PC-9 (cell line): ENCODE measurements around the gene CDK5. TPM values are rescaled to one million over a fixed set of nuclear protein-coding genes. Genes with fewer than 3 reads are reported as not detected.

Experiments used
- BruUV-seq: library from RNA; stranded (reverse); fragments of 400-500 nt; replicated peaks from 2 replicates; lab custom pipeline; 2021; lab: Mats Ljungman, UMichigan
- CTCF ChIA-PET: fragments of 300-600 bp; sonication (Branson Sonifier 250); formaldehyde crosslinking; loops from one replicate; lab custom pipeline; 2022; ENCODE audit warnings: antibody characterized with exemption; lab: Charles Lee
- POLR2A ChIA-PET: fragments of 300-600 bp; sonication (Branson Sonifier 250); formaldehyde crosslinking; loops from one replicate; lab custom pipeline; 2022; ENCODE audit warnings: antibody characterized with exemption; ENCODE audit not compliant: unreplicated experiment; lab: Charles Lee
- DNase-seq, 2 experiments: peaks; one replicate each; pipeline versions ENCODE4 v3.0.0 to v3.0.0-alpha.2; 2015 to 2022; ENCODE audit warnings: mixed read lengths in 1 of 2
- H2AFZ ChIP-seq: fragments of 200-600 bp; sonication (generic); 2 replicates; pipeline ENCODE4 v1.8.1; 2017; ENCODE audit warnings: antibody characterized with exemption
- H3F3A ChIP-seq: fragments of 200-600 bp; sonication (generic); 2 replicates; pipeline ENCODE4 v1.8.1; 2017; ENCODE audit warnings: antibody characterized with exemption, mild to moderate bottlenecking, low read depth; ENCODE audit not compliant: insufficient read depth
- H3K27ac ChIP-seq: fragments of 200-600 bp; sonication (generic); 2 replicates; pipeline ENCODE4 v1.6.1; 2016; ENCODE audit warnings: mixed run types
- H3K27me3 ChIP-seq: fragments of 200-600 bp; sonication (generic); 2 replicates; pipeline ENCODE4 v1.6.1; 2016; ENCODE audit warnings: low read depth, mixed run types; ENCODE audit not compliant: insufficient read depth
- H3K36me3 ChIP-seq: fragments of 200-600 bp; sonication (generic); 2 replicates; pipeline ENCODE4 v1.6.1; 2016; ENCODE audit warnings: low read depth, mixed run types
- H3K4me1 ChIP-seq: fragments of 200-600 bp; sonication (generic); replicated peaks from 2 replicates; pipeline ENCODE4 v1.6.1; 2016; ENCODE audit warnings: mixed run types; ENCODE audit not compliant: insufficient read depth
- H3K4me2 ChIP-seq: fragments of 200-600 bp; sonication (generic); 2 replicates; pipeline ENCODE4 v1.6.1; 2017; ENCODE audit warnings: mixed run types
- H3K4me3 ChIP-seq: fragments of 200-600 bp; sonication (generic); 2 replicates; pipeline ENCODE4 v1.6.1; 2016; ENCODE audit warnings: mixed run types
- H3K79me2 ChIP-seq: fragments of 200-600 bp; sonication (generic); 2 replicates; pipeline ENCODE4 v1.6.1; 2017; ENCODE audit warnings: low read depth, mixed run types
- H3K9me2 ChIP-seq: fragments of 200-600 bp; sonication (generic); 2 replicates; pipeline ENCODE4 v1.8.1; 2017; ENCODE audit warnings: mild to moderate bottlenecking; ENCODE audit not compliant: insufficient read depth
- H3K9me3 ChIP-seq: fragments of 200-600 bp; sonication (generic); 2 replicates; pipeline ENCODE4 v1.8.1; 2016; ENCODE audit warnings: low read depth; ENCODE audit not compliant: insufficient read depth
- H4K20me1 ChIP-seq: fragments of 200-600 bp; sonication (generic); 2 replicates; pipeline ENCODE4 v1.8.1; 2017; ENCODE audit not compliant: insufficient read depth
- CTCF ChIP-seq: fragments of 200-600 bp; sonication (generic); conservative IDR thresholded peaks from 2 replicates; pipeline ENCODE4 v1.6.1; 2017; ENCODE audit warnings: mixed run types, antibody characterized with exemption, mild to moderate bottlenecking, moderate library complexity
- EZH2 ChIP-seq: fragments of 200-600 bp; sonication (generic); IDR thresholded peaks from 2 replicates; pipeline ENCODE4 v1.8.0; 2017; ENCODE audit warnings: antibody characterized with exemption, low read depth
- intact Hi-C: fragments of 100-400 bp; cut with micrococcal nuclease; formaldehyde crosslinking; loops from one replicate; pipeline ENCODE4 v1.10.0; 2022; ENCODE audit not compliant: unreplicated experiment
- total RNA-seq: library from RNA; stranded (reverse); gene quantifications from 2 replicates; pipeline ENCODE4 v1.2.3, GENCODE V29; 2021

CDK5 gene
- total RNA-seq, 1 experiment from 2014 or later = 45.7 TPM

DNA sequence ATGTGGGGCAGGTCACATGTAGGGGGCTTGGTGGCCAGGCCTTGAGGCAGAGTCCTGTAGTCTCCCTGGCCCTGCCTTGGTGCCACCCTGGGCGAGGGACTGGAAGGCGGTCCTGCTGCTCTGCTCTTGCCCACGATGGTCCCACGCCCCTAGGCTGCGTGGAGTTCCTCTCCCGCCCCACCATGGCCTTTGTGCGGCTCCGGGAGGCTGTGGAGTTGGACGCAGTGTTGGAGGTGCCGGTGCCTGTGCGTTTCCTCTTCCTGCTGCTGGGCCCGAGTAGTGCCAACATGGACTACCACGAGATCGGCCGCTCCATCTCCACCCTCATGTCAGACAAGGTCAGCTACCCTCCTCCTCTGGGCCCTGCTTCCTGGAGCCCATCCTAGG, 12.9 kb upstream of the CDK5 start:
- H3K4me1 ChIP-seq = no peaks in the 10 kb centered on the region
- BruUV-seq = no TSS peak
- TF ChIP-seq EZH2 (no peak), CTCF (no peak)

GRCh38 chr7:151069841-151070573, 12.3 kb upstream of the CDK5 start:
- no peak for TF ChIP-seq EZH2
- TF ChIP-seq CTCF = no peak
- no TSS peak for BruUV-seq
- H2AFZ ChIP-seq = no peak overlapping the region
- CTCF ChIA-PET = no interaction called here
- H3K9me2 ChIP-seq = no peaks in the 10 kb centered on the region
- H3K27ac ChIP-seq = no peak overlapping the region
- H3K4me1 ChIP-seq = no peaks in the 10 kb centered on the region
- H3K27me3 ChIP-seq = no peaks in the 10 kb centered on the region
- no peak overlapping the region for H3K4me3 ChIP-seq
- peaks cover 5% of the 10 kb centered on the region; the same call in 1 of the 2 replicates for H3F3A ChIP-seq
- no peak overlapping the region for H3K4me2 ChIP-seq
- intact Hi-C loops = no loop called here
- H3K9me3 ChIP-seq = no peaks in the 10 kb centered on the region
- no peak for DNase-seq
- peaks cover 24% of the 10 kb centered on the region for H3K36me3 ChIP-seq
- POLR2A ChIA-PET = interaction anchor here (0.6 kb wide), 1 partner anchor 79 kb away, joined by 6 read pairs; the partner anchor contains the start of gene NOS3
- H3K79me2 ChIP-seq = peaks cover under 1% of the 10 kb centered on the region; the same call in 1 of the 2 replicates
- peaks cover 9% of the 10 kb centered on the region for H4K20me1 ChIP-seq

More for the DNA sequence above, 12.9 kb upstream of the CDK5 start:
- intact Hi-C loops = no loop called here
- Histone ChIP-seq H3K9me3 (no peaks in the 10 kb centered on the region), H3K36me3 (peaks cover 24% of the 10 kb centered on the region), H3K4me3 (no peak overlapping the region), H3F3A (peaks cover 6% of the 10 kb centered on the region; the same call in 1 of the 2 replicates), H3K4me2 (no peak overlapping the region), H3K27me3 (no peaks in the 10 kb centered on the region), H3K9me2 (no peaks in the 10 kb centered on the region), H3K79me2 (no peaks in the 10 kb centered on the region), H4K20me1 (peaks cover 4% of the 10 kb centered on the region), H2AFZ (no peak overlapping the region), H3K27ac (no peak overlapping the region)
- ChIA-PET POLR2A (no interaction called here), CTCF (no interaction called here)
- DNase-seq = no peak

DNA sequence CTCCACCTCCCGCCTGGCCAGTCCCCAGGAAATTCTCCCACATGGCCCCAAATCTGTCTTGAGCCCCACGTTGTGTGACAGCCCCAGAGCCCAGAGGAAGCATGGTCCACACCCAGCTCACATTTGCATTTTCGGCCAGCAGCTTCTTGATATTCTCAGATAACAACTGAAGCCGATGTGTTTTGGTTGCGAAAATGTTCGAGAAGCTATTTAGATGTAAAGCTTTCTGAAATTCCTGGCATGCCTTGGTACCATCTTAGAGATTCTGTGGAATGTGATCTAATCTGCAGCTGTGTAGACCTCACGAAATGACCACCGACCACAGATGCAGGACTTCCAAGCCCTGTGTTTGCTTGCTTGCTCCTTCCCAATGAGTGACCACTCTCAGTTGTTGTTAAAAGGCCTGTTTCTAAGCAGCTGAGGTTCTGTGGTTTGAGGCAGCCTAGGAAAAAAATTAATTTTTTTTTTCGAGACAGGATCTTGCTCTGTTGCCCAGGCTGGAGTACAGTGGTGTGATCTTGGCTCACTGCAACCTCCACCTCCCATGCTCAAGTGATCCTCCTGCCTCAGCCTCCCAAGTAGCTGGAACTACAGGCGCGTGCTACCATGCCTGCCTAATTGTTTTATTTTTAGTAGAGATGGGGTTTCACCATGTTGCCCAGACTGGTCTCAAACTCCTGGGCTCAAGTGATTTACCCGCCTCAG, 10.5 kb upstream of the CDK5 start:
- Histone ChIP-seq H3K79me2 (peaks cover 15% of the 10 kb centered on the region), H3K27ac (no peak overlapping the region), H3K9me3 (no peaks in the 10 kb centered on the region), H3K4me2 (no peak overlapping the region), H2AFZ (no peak overlapping the region), H3K4me3 (no peak overlapping the region), H3K36me3 (peaks cover 24% of the 10 kb centered on the region), H4K20me1 (peaks cover 23% of the 10 kb centered on the region), H3F3A (peaks cover 8% of the 10 kb centered on the region; the same call in 1 of the 2 replicates), H3K27me3 (no peaks in the 10 kb centered on the region), H3K9me2 (no peaks in the 10 kb centered on the region), H3K4me1 (peaks cover 7% of the 10 kb centered on the region)
- ChIA-PET CTCF (interaction anchor here (0.7 kb wide), 1 partner anchor 18 kb away, joined by 3 read pairs; the partner anchor contains the start of gene AGAP3), POLR2A (no interaction called here)
- DNase-seq = no peak
- intact Hi-C loops = no loop called here
- BruUV-seq = no TSS peak
- TF ChIP-seq CTCF = no peak
- no peak for TF ChIP-seq EZH2
